Ishikawa (cell line): ENCODE results near the gene PDE4D.

Experiments
- CEBPB ChIP-seq: IDR thresholded peaks from 2 replicates; pipeline ENCODE4 v1.6.1; 2012
- CREB1 ChIP-seq: IDR thresholded peaks from 2 replicates; pipeline ENCODE4 v1.6.1; 2012; ENCODE audit warnings: low read depth
- EGR1 ChIP-seq: IDR thresholded peaks from 2 replicates; pipeline ENCODE4 v1.6.1; 2012
- EP300 ChIP-seq: IDR thresholded peaks from 2 replicates; pipeline ENCODE4 v1.6.1; 2012; ENCODE audit warnings: borderline replicate concordance
- FOXM1 ChIP-seq: IDR thresholded peaks from 2 replicates; pipeline ENCODE4 v1.6.1; 2012; ENCODE audit warnings: low read depth, borderline replicate concordance
- NFIC ChIP-seq: IDR thresholded peaks from 2 replicates; pipeline ENCODE4 v1.6.1; 2012
- RAD21 ChIP-seq: IDR thresholded peaks from 2 replicates; pipeline ENCODE4 v1.6.1; 2012; ENCODE audit warnings: low read depth
- REST ChIP-seq: IDR thresholded peaks from 2 replicates; pipeline ENCODE4 v1.6.1; 2012; ENCODE audit warnings: low read depth, mild to moderate bottlenecking
- TAF1 ChIP-seq: IDR thresholded peaks from 2 replicates; pipeline ENCODE4 v1.6.1; 2012; ENCODE audit warnings: low read depth, mild to moderate bottlenecking
- TCF12 ChIP-seq: IDR thresholded peaks from 2 replicates; pipeline ENCODE4 v1.6.1; 2012; ENCODE audit warnings: low read depth
- TEAD4 ChIP-seq: IDR thresholded peaks from 2 replicates; pipeline ENCODE4 v1.6.1; 2012
- USF1 ChIP-seq: IDR thresholded peaks from 2 replicates; pipeline ENCODE4 v1.6.1; 2012
- YY1 ChIP-seq: IDR thresholded peaks from 2 replicates; pipeline ENCODE4 v1.6.1; 2012; ENCODE audit warnings: low read depth
- ZBTB7A ChIP-seq: IDR thresholded peaks from 2 replicates; pipeline ENCODE4 v1.6.1; 2012; ENCODE audit warnings: low read depth
- TF ChIP-seq, protein P1 (sequence below): IDR thresholded peaks from 2 replicates; pipeline ENCODE4 v1.6.1; 2012

The PDE4D gene

DNA sequence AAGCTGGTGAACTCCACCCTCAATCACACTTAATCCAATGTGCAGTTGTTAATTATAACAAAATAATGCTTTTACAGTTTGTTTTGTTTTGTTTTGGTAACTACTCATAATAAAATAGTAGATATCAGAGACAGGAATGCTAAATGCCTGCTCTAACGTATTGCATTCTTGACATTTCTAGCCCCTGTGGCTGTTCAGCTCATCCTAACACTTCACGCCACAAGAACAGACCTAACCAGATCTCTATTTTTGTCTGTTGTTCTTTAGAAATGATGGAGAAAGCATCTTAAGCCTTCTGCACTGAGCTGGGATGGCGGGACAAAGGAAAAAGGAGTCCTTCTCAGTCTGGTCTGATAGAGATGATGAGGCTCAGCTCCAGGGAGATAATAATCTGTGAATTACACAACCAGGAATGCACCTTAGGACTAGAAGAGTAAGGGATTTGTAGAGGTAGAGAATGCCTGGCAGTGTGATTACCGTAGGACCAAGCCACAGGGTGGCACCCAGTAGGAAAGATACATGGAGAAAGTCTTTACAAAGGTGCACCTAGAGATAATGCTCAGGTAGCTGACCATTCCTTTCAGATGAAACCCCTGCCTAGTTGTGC lies 628.8 kb downstream of the PDE4D start:
- TF ChIP-seq FOXM1: no peak
- no peak for TF ChIP-seq TAF1
- no peak for TF ChIP-seq CEBPB
- no peak for TF ChIP-seq USF1
- TF ChIP-seq TCF12: no peak
- TF ChIP-seq, protein P1, sequence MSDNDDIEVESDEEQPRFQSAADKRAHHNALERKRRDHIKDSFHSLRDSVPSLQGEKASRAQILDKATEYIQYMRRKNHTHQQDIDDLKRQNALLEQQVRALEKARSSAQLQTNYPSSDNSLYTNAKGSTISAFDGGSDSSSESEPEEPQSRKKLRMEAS: no peak
- TF ChIP-seq ZBTB7A: no peak
- no peak for TF ChIP-seq TEAD4
- TF ChIP-seq NFIC: no peak
- TF ChIP-seq RAD21: no peak
- no peak for TF ChIP-seq REST
- TF ChIP-seq CREB1: no peak
- TF ChIP-seq EGR1: no peak
- no peak for TF ChIP-seq EP300
- no peak for TF ChIP-seq YY1

- TF ChIP-seq TCF12 (no peak), YY1 (no peak), TAF1 (no peak), RAD21 (no peak), EP300 (no peak), NFIC (no peak), FOXM1 (no peak), EGR1 (no peak), USF1 (no peak), ZBTB7A (no peak), REST (no peak), CREB1 (no peak), TEAD4 (no peak), CEBPB (no peak)
- TF ChIP-seq, protein P1: no peak
Observed at GRCh38 chr5:59264013-59264412, 629.5 kb downstream of the PDE4D start.

DNA sequence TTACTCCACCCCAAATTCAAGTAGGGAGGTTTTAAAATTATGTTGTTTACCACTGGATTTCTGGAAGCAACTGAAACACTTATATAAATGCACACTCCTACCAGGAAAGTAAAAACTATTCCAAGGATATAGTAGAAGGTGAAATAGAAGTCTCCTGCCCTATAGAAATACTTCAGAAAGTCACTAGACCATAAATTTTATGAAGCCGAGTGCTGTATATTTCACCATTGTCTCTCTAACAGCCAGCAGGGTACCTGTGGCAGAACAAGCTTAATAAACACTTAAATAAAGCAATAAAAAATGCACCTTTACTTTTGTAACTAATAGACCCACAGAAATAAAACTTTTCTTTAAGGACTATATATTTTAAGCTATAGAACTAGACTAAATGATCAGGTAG lies 631.6 kb downstream of the PDE4D start:
- no peak for TF ChIP-seq YY1
- TF ChIP-seq USF1: no peak
- TF ChIP-seq CEBPB: no peak
- no peak for TF ChIP-seq ZBTB7A
- TF ChIP-seq NFIC: no peak
- no peak for TF ChIP-seq EGR1
- TF ChIP-seq CREB1: no peak
- TF ChIP-seq RAD21: no peak
- no peak for TF ChIP-seq EP300
- TF ChIP-seq TEAD4: no peak

GRCh38 chr5:59260973-59261372 lies 632.6 kb downstream of the PDE4D start:
- TF ChIP-seq YY1 (no peak), REST (no peak), FOXM1 (no peak), CREB1 (no peak)
